ENCODE results near the gene FAH. TPM values are rescaled to one million over a fixed set of nuclear protein-coding genes. Genes with fewer than 3 reads are reported as not detected.

Gene FAH
- total and polyA plus RNA-seq, 9 of the 15 experiments (the other 6 are each of a cell fraction or from before 2014, with no cell fraction given), result 66.8 to 310 (median 103) TPM

- TF ChIP-seq DACH1 (IDR thresholded peaks at IDR 0.05; ENCODE audit: partially characterized antibody) (no peak), E2F8 (IDR thresholded peaks at IDR 0.05; ENCODE audit: low read depth, partially characterized antibody) (no peak), XRCC4 (IDR thresholded peaks at IDR 0.05; ENCODE audit: extremely low read depth, insufficient read depth, insufficient read length) (no peak), CBX2 (IDR thresholded peaks at IDR 0.05; ENCODE audit: insufficient read depth, low read length, poor library complexity, severe bottlenecking) (no peak), RBM15 (IDR thresholded peaks at IDR 0.05; ENCODE audit: insufficient read depth, low read length) (no peak), KLF13 (tag; IDR thresholded peaks at IDR 0.05; ENCODE audit: borderline replicate concordance, low read depth) (no peak), ZNF124 (CRISPR knock-in tag; IDR thresholded peaks at IDR 0.05) (no peak), HNRNPH1 (optimal IDR thresholded peaks at IDR 0.05; ENCODE audit: low read depth, low read length) (no peak), GATAD2B (IDR thresholded peaks at IDR 0.05; ENCODE audit: borderline replicate concordance) (no peak)
- TF ChIP-seq, protein P1, sequence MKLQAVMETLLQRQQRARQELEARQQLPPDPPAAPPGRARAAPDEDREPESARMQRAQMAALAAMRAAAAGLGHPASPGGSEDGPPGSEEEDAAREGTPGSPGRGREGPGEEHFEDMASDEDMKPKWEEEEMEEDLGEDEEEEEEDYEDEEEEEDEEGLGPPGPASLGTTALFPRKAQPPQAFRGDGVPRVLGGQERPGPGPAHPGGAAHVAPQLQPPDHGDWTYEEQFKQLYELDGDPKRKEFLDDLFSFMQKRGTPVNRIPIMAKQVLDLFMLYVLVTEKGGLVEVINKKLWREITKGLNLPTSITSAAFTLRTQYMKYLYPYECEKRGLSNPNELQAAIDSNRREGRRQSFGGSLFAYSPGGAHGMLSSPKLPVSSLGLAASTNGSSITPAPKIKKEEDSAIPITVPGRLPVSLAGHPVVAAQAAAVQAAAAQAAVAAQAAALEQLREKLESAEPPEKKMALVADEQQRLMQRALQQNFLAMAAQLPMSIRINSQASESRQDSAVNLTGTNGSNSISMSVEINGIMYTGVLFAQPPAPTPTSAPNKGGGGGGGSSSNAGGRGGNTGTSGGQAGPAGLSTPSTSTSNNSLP (IDR thresholded peaks at IDR 0.05; ENCODE audit: borderline replicate concordance, low read depth, low read length), result no peak
- TF ChIP-seq, protein P2, sequence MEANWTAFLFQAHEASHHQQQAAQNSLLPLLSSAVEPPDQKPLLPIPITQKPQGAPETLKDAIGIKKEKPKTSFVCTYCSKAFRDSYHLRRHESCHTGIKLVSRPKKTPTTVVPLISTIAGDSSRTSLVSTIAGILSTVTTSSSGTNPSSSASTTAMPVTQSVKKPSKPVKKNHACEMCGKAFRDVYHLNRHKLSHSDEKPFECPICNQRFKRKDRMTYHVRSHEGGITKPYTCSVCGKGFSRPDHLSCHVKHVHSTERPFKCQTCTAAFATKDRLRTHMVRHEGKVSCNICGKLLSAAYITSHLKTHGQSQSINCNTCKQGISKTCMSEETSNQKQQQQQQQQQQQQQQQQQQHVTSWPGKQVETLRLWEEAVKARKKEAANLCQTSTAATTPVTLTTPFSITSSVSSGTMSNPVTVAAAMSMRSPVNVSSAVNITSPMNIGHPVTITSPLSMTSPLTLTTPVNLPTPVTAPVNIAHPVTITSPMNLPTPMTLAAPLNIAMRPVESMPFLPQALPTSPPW (CRISPR knock-in tag; IDR thresholded peaks at IDR 0.05), result no peak
- no peak overlapping the region for H3K9ac ChIP-seq (ENCODE audit: insufficient read depth in 1 of 2, low read depth in 2 of 2, low read length in 2 of 2)
- H3K36me3 ChIP-seq (ENCODE audit: control insufficient read depth, insufficient read depth, low read length), result no peaks in the 10 kb centered on the region
- H3K27ac ChIP-seq (ENCODE audit: extremely low read depth, low read depth, low read length), result no peak overlapping the region
- no TSS peak for BruUV-seq (replicated peaks)
- H3K9me3 ChIP-seq (replicated peaks; ENCODE audit: control insufficient read depth, insufficient read depth, low read depth, low read length), result no peaks in the 10 kb centered on the region
- ChIA-PET CTCF (ENCODE audit: low intra/inter-chr PET ratio) (no interaction called here), POLR2A (no interaction called here)
- DNase-seq (ENCODE audit: extremely low read depth in 1 of 4, low spot score in 3 of 4) (no peak), ATAC-seq (no peak), FAIRE-seq (no peak)
- in situ Hi-C loops (cut with MboI), result no loop called here
- no peaks in the 10 kb centered on the region for H4K20me1 ChIP-seq (replicated peaks; ENCODE audit: control insufficient read depth, insufficient read depth, low read length)
- no peaks in the 10 kb centered on the region for H3K9me1 ChIP-seq (ENCODE audit: control insufficient read depth, insufficient read depth, low read length)
- intact Hi-C loops (cut with micrococcal nuclease), result no loop called here
- H2AFZ ChIP-seq (ENCODE audit: low read depth, low read length), result no peak overlapping the region
- no peaks in the 10 kb centered on the region for H3K79me2 ChIP-seq (ENCODE audit: control insufficient read depth, insufficient read depth, low read length)
- H3K27me3 ChIP-seq (ENCODE audit: control insufficient read depth in 2 of 2, insufficient read depth in 2 of 2, low read length in 2 of 2), result peaks cover 11 to 14% of the 10 kb centered on the region in 2 experiments; a peak in 3 of 5 replicates
- no peak overlapping the region for H3K4me3 ChIP-seq
- 4% methylated on average over 2 of the region's 2 CpGs for WGBS (ENCODE audit: insufficient coverage, low coverage, missing lambda C conversion rate)
- H3K4me2 ChIP-seq (ENCODE audit: insufficient read depth, low read length), result no peak overlapping the region
- no peaks in the 10 kb centered on the region for H3K4me1 ChIP-seq (replicated peaks in 1 of 2; ENCODE audit: control insufficient read depth in 2 of 2, insufficient read depth in 2 of 2, low read length in 2 of 2)
These were observed 62.1 kb downstream of the FAH start for GRCh38 chr15:80214910-80215309.

Measured in K562 (cell line).